Measurements from ENCODE around the gene ASXL1. TPM values are rescaled to one million over a fixed set of nuclear protein-coding genes. Genes with fewer than 3 reads are reported as not detected.

ASXL1 gene
- polyA plus RNA-seq, 2 of the 4 experiments (the other 2 are of a cell fraction): 35.7 to 36.0 TPM

GRCh38 chr20:32418376-32418775 lies 60.2 kb downstream of the ASXL1 start:
- H3K4me1 ChIP-seq: peaks cover 16% of the 10 kb centered on the region; the same call in 2 of the 3 replicates
- 87% methylated on average over 2 of the region's 2 CpGs for WGBS (ENCODE audit: missing lambda C conversion rate)
- no peak overlapping the region for H3K4me3 ChIP-seq
- H3K27ac ChIP-seq: no peak overlapping the region
- H3K9me3 ChIP-seq: no peaks in the 10 kb centered on the region
- no peak for ATAC-seq
- TF ChIP-seq SREBF2 (IDR thresholded peaks at IDR 0.05) (no peak), CEBPB (IDR thresholded peaks at IDR 0.05) (peak; percentile 36 to 53; a peak in 2 of 4 replicates), USF2 (IDR thresholded peaks at IDR 0.05) (no peak), GATA3 (IDR thresholded peaks at IDR 0.05; ENCODE audit: borderline replicate concordance) (no peak), ATOH8 (CRISPR knock-in tag; IDR thresholded peaks at IDR 0.05; ENCODE audit: low read depth) (no peak)
- FAIRE-seq: no peak
- DNase-seq (ENCODE audit: low read depth in 1 of 2, low spot score in 1 of 2): no peak
- ChIA-PET POLR2A (no interaction called here), CTCF (interaction anchor here (1.7 kb wide), 1 partner anchor 13 kb away, joined by 4 read pairs; no protein-coding TSS in a partner anchor)
- H3K4me2 ChIP-seq: no peak overlapping the region

- ATAC-seq (no peak), FAIRE-seq (no peak), DNase-seq (ENCODE audit: low read depth in 1 of 2, low spot score in 1 of 2) (no peak)
- no peak overlapping the region for H3K4me3 ChIP-seq
- POLR2A ChIA-PET: no interaction called here
- no peak overlapping the region for H3K27ac ChIP-seq
- no peak for TF ChIP-seq NR3C1 (IDR thresholded peaks at IDR 0.05)
- TF ChIP-seq FOSL2 (IDR thresholded peaks at IDR 0.05): no peak
- no peak for TF ChIP-seq FOSL2 (CRISPR knock-in tag; IDR thresholded peaks at IDR 0.05)
- no peak for TF ChIP-seq PBX3 (IDR thresholded peaks at IDR 0.05)
- TF ChIP-seq CHD4 (IDR thresholded peaks at IDR 0.05; ENCODE audit: borderline replicate concordance): no peak
- no peak for TF ChIP-seq TP53 (CRISPR knock-in tag; IDR thresholded peaks at IDR 0.05)
- TF ChIP-seq USF2 (IDR thresholded peaks at IDR 0.05): no peak
- no peak for TF ChIP-seq BCL3 (IDR thresholded peaks at IDR 0.05)
- no peak for TF ChIP-seq PHF8 (IDR thresholded peaks at IDR 0.05; ENCODE audit: borderline replicate concordance, low read depth)
- no peak for TF ChIP-seq CBX2 (IDR thresholded peaks at IDR 0.05; ENCODE audit: borderline replicate concordance, low read depth)
- no peak for TF ChIP-seq ZNF302 (CRISPR knock-in tag; IDR thresholded peaks at IDR 0.05)
- TF ChIP-seq FOXS1 (CRISPR knock-in tag; IDR thresholded peaks at IDR 0.05): no peak
- TF ChIP-seq MAX (IDR thresholded peaks at IDR 0.05): no peak
- TF ChIP-seq EHF (CRISPR knock-in tag; IDR thresholded peaks at IDR 0.05): no peak
- TF ChIP-seq MAFK (IDR thresholded peaks at IDR 0.05; ENCODE audit: partially characterized antibody): no peak
- TF ChIP-seq CBX8 (IDR thresholded peaks at IDR 0.05): no peak
- no peak for TF ChIP-seq HMGXB4 (CRISPR knock-in tag; IDR thresholded peaks at IDR 0.05; ENCODE audit: borderline replicate concordance)
- no peak for TF ChIP-seq HOXB13 (CRISPR knock-in tag; IDR thresholded peaks at IDR 0.05; ENCODE audit: low read depth)
- TF ChIP-seq GATA3 (IDR thresholded peaks at IDR 0.05; ENCODE audit: borderline replicate concordance): no peak
- CTCF ChIA-PET: no interaction called here
- 63% methylated on average over 2 of the region's 2 CpGs for WGBS (ENCODE audit: missing lambda C conversion rate)
- H3K4me2 ChIP-seq: no peak overlapping the region
- no peaks in the 10 kb centered on the region for H3K9me3 ChIP-seq
- peaks cover 13% of the 10 kb centered on the region; the same call in 2 of the 3 replicates for H3K4me1 ChIP-seq
Observed at GRCh38 chr20:32421290-32421689, 63.2 kb downstream of the ASXL1 start.
